PC-9 (cell line): ENCODE results near the gene MPIG6B. TPM values are rescaled to one million over a fixed set of nuclear protein-coding genes. Genes with fewer than 3 reads are reported as not detected.

Experiments used
- BruUV-seq: library from RNA; stranded (reverse); fragments of 400-500 nt; replicated peaks from 2 replicates; lab custom pipeline; 2021; lab: Mats Ljungman, UMichigan
- CTCF ChIA-PET: fragments of 300-600 bp; sonication (Branson Sonifier 250); formaldehyde crosslinking; loops from one replicate; lab custom pipeline; 2022; ENCODE audit warnings: antibody characterized with exemption; lab: Charles Lee
- POLR2A ChIA-PET: fragments of 300-600 bp; sonication (Branson Sonifier 250); formaldehyde crosslinking; loops from one replicate; lab custom pipeline; 2022; ENCODE audit warnings: antibody characterized with exemption; ENCODE audit not compliant: unreplicated experiment; lab: Charles Lee
- DNase-seq, 2 experiments: peaks; one replicate each; pipeline versions ENCODE4 v3.0.0 to v3.0.0-alpha.2; 2015 to 2022; ENCODE audit warnings: mixed read lengths in 1 of 2
- H2AFZ ChIP-seq: fragments of 200-600 bp; sonication (generic); 2 replicates; pipeline ENCODE4 v1.8.1; 2017; ENCODE audit warnings: antibody characterized with exemption
- H3F3A ChIP-seq: fragments of 200-600 bp; sonication (generic); 2 replicates; pipeline ENCODE4 v1.8.1; 2017; ENCODE audit warnings: antibody characterized with exemption, mild to moderate bottlenecking, low read depth; ENCODE audit not compliant: insufficient read depth
- H3K27ac ChIP-seq: fragments of 200-600 bp; sonication (generic); 2 replicates; pipeline ENCODE4 v1.6.1; 2016; ENCODE audit warnings: mixed run types
- H3K27me3 ChIP-seq: fragments of 200-600 bp; sonication (generic); 2 replicates; pipeline ENCODE4 v1.6.1; 2016; ENCODE audit warnings: low read depth, mixed run types; ENCODE audit not compliant: insufficient read depth
- H3K36me3 ChIP-seq: fragments of 200-600 bp; sonication (generic); 2 replicates; pipeline ENCODE4 v1.6.1; 2016; ENCODE audit warnings: low read depth, mixed run types
- H3K4me1 ChIP-seq: fragments of 200-600 bp; sonication (generic); replicated peaks from 2 replicates; pipeline ENCODE4 v1.6.1; 2016; ENCODE audit warnings: mixed run types; ENCODE audit not compliant: insufficient read depth
- H3K4me2 ChIP-seq: fragments of 200-600 bp; sonication (generic); 2 replicates; pipeline ENCODE4 v1.6.1; 2017; ENCODE audit warnings: mixed run types
- H3K4me3 ChIP-seq: fragments of 200-600 bp; sonication (generic); 2 replicates; pipeline ENCODE4 v1.6.1; 2016; ENCODE audit warnings: mixed run types
- H3K79me2 ChIP-seq: fragments of 200-600 bp; sonication (generic); 2 replicates; pipeline ENCODE4 v1.6.1; 2017; ENCODE audit warnings: low read depth, mixed run types
- H3K9me2 ChIP-seq: fragments of 200-600 bp; sonication (generic); 2 replicates; pipeline ENCODE4 v1.8.1; 2017; ENCODE audit warnings: mild to moderate bottlenecking; ENCODE audit not compliant: insufficient read depth
- H3K9me3 ChIP-seq: fragments of 200-600 bp; sonication (generic); 2 replicates; pipeline ENCODE4 v1.8.1; 2016; ENCODE audit warnings: low read depth; ENCODE audit not compliant: insufficient read depth
- H4K20me1 ChIP-seq: fragments of 200-600 bp; sonication (generic); 2 replicates; pipeline ENCODE4 v1.8.1; 2017; ENCODE audit not compliant: insufficient read depth
- CTCF ChIP-seq: fragments of 200-600 bp; sonication (generic); conservative IDR thresholded peaks from 2 replicates; pipeline ENCODE4 v1.6.1; 2017; ENCODE audit warnings: mixed run types, antibody characterized with exemption, mild to moderate bottlenecking, moderate library complexity
- EZH2 ChIP-seq: fragments of 200-600 bp; sonication (generic); IDR thresholded peaks from 2 replicates; pipeline ENCODE4 v1.8.0; 2017; ENCODE audit warnings: antibody characterized with exemption, low read depth
- intact Hi-C: fragments of 100-400 bp; cut with micrococcal nuclease; formaldehyde crosslinking; loops from one replicate; pipeline ENCODE4 v1.10.0; 2022; ENCODE audit not compliant: unreplicated experiment
- total RNA-seq: library from RNA; stranded (reverse); gene quantifications from 2 replicates; pipeline ENCODE4 v1.2.3, GENCODE V29; 2021

The MPIG6B gene
- total RNA-seq, 1 experiment from 2014 or later, result 0.59 TPM

GRCh38 chr6:31770860-31771259 is 47.7 kb downstream of the MPIG6B start:
- TF ChIP-seq CTCF (no peak), EZH2 (no peak)
- ChIA-PET CTCF (interaction anchor here (0.7 to 2.2 kb wide), 5 partner anchors 24 to 127 kb away, joined by 3 to 15 read pairs (median 11); partner anchors contain the start of genes LSM2 and LY6G5C), POLR2A (interaction anchor here (0.6 to 0.7 kb wide), 2 partner anchors 44 kb away, joined by 4 read pairs; no protein-coding TSS in a partner anchor)
- Histone ChIP-seq H3K4me3 (no peak overlapping the region), H3K9me3 (no peaks in the 10 kb centered on the region), H3K9me2 (no peaks in the 10 kb centered on the region), H3K27ac (no peak overlapping the region), H3K4me1 (peaks cover 15% of the 10 kb centered on the region), H2AFZ (no peak overlapping the region), H3K79me2 (no peaks in the 10 kb centered on the region), H3K4me2 (no peak overlapping the region), H4K20me1 (no peaks in the 10 kb centered on the region), H3F3A (peaks cover 13% of the 10 kb centered on the region; the same call in 1 of the 2 replicates), H3K36me3 (no peaks in the 10 kb centered on the region), H3K27me3 (no peaks in the 10 kb centered on the region)
- intact Hi-C loops, result loop anchor here (10.0 kb wide), 1 partner anchor 184 kb away; the partner anchor contains the start of genes NELFE and SKIC2
- BruUV-seq, result no TSS peak
- DNase-seq, result no peak

- intact Hi-C loops, result loop anchor here (1.0 to 10.0 kb wide), 2 partner anchors 58 to 183 kb away; partner anchors contain the start of genes NELFE and SKIC2
- no peak for DNase-seq
- Histone ChIP-seq H2AFZ (no peak overlapping the region), H3K27ac (no peak overlapping the region), H3K4me2 (no peak overlapping the region), H3K27me3 (no peaks in the 10 kb centered on the region), H4K20me1 (no peaks in the 10 kb centered on the region), H3K4me3 (no peak overlapping the region), H3K36me3 (no peaks in the 10 kb centered on the region), H3K79me2 (no peaks in the 10 kb centered on the region), H3K9me3 (no peaks in the 10 kb centered on the region), H3F3A (peaks cover 21% of the 10 kb centered on the region; the same call in 1 of the 2 replicates), H3K4me1 (peaks cover 26% of the 10 kb centered on the region), H3K9me2 (no peaks in the 10 kb centered on the region)
- BruUV-seq, result no TSS peak
- CTCF ChIA-PET, result interaction anchor here (0.7 kb wide), 1 partner anchor 54 kb away, joined by 14 read pairs; no protein-coding TSS in a partner anchor
- POLR2A ChIA-PET, result no interaction called here
- TF ChIP-seq EZH2, result no peak
- TF ChIP-seq CTCF, result no peak
Measured at GRCh38 chr6:31771992-31772358, 48.8 kb downstream of the MPIG6B start.

- Histone ChIP-seq H3F3A (peaks cover 37% of the 10 kb centered on the region; the same call in 1 of the 2 replicates), H3K27me3 (no peaks in the 10 kb centered on the region), H3K9me2 (no peaks in the 10 kb centered on the region), H3K36me3 (no peaks in the 10 kb centered on the region), H3K4me1 (peaks cover 32% of the 10 kb centered on the region), H3K27ac (no peak overlapping the region), H2AFZ (no peak overlapping the region), H3K79me2 (no peaks in the 10 kb centered on the region), H3K9me3 (no peaks in the 10 kb centered on the region), H4K20me1 (no peaks in the 10 kb centered on the region), H3K4me2 (peak overlapping the region; percentile 4), H3K4me3 (no peak overlapping the region)
- BruUV-seq, result no TSS peak
- CTCF ChIA-PET, result interaction anchor here (0.5 to 0.7 kb wide), 6 partner anchors 13 to 353 kb away, joined by 3 to 9 read pairs (median 4); partner anchors contain the start of genes ATF6B and MSH5
- intact Hi-C loops, result loop anchor here (10.0 kb wide), 1 partner anchor 180 kb away; the partner anchor contains the start of genes NELFE and SKIC2
- no peak for TF ChIP-seq EZH2
- peak; percentile 52 to 57 for DNase-seq
- POLR2A ChIA-PET, result interaction anchor here (0.7 to 1.0 kb wide), 2 partner anchors 52 to 60 kb away, joined by 3 to 10 read pairs; no protein-coding TSS in a partner anchor
Measured at GRCh38 chr6:31775184-31775583, 52.0 kb downstream of the MPIG6B start.
